ENCODE data around the gene MGAT4C. TPM values are rescaled to one million over a fixed set of nuclear protein-coding genes. Genes with fewer than 3 reads are reported as not detected.
"Not testable (repeated sequence)": the region's sequence is repeated elsewhere in the genome, so short reads cannot be mapped to it uniquely, and the experiment has no call there.

MGAT4C gene
- total RNA-seq, 1 experiment from 2014 or later, result 0.37 TPM

DNA sequence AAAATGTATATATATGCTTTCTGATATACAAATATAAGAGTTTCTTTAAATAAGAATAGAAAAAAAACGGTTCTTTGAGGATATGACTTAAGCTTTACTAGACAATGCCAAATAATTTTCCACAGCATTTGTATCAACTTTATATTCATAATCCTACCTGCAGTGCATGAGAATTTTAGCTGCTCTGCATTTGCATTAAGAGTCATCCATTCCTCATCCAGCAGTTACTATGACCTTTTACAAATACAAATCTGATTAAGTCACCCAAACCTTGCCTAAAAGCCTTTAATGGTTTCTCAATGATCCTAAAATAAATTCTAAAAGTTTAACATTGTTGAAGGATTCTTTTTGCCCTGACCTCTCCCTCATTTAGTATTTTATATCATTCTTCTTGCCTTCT lies 116.5 kb downstream of the MGAT4C start:
- DNase-seq (ENCODE audit: extremely low read depth, low read depth), result no peak

DNA sequence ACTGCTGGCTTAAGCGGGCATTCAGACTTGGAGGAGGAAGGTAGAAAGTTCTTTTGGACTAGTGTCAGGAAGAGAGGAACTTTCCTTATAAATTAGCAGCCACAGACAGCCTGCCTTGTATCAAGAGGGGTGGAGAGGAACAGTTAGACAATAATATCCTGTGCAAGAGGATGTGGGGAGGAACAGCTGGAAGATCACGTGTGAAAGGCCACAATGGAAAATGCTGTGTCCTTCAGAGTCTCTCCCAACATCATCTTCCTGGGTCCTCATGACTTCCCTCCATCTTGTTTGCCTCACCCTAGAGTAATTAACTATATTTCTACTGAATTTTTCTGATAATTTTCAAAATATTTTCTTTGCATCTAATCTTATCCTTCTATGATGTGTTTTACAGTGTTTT lies 117.4 kb downstream of the MGAT4C start:
- DNase-seq (ENCODE audit: extremely low read depth, low read depth), result no peak

DNA sequence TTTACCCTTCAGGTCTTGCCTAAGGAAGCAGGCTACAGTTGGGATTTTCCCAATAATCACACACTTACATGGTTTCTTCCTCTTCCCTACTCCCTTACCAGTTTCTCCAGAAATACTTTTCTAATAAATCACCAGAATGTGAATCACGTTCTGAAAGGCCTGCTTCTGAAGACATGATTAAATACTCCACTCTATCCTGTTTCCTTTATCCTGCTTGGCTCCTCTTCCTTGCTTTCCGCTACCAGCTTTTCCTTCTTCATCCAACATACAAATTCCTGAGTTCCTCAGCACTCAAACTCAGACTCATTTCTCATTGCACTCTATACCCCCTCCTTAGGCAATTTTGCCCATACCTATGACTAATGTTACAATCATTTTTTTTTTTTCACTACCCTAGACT lies 118.3 kb downstream of the MGAT4C start:
- no peak for DNase-seq (ENCODE audit: extremely low read depth, low read depth)

DNA sequence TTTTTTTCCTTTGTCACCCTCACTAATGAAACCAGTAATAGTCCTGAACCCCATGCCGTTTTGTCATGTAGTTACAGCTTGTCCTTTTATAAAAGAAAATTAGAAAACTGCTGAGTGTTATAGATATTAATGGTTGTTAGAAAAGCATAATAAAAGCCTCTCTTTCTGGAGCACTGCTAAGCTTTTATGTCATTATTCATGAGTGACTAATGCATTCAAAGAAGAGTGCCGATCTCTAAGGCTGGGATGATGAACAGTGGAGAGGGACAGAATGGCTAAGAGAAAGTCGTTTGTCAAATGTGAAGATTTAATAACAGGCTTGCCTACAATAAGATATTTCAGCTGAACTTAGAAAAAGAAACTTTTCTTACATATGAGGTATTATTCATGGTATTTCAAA lies 121.6 kb downstream of the MGAT4C start:
- no peak for DNase-seq (ENCODE audit: extremely low read depth, low read depth)

DNA sequence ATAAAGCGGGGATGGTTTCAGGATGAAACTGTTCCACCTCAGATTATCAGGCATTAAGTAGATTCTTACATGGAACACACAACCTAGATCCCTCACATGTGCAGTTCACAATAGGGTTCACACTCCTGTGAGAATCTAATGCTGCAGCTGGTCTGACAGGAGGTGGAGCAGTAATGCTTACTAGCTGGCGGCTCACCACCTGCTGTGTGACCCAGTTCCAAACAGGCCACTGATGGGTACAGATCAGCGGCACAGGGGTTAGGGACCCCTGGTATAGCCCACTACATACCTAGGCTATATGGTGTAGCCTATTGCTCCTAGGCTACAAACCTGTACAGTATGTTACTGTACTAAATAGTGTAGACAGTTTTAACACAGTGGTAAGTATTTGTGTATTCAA lies 129.3 kb downstream of the MGAT4C start:
- DNase-seq (ENCODE audit: extremely low read depth, low read depth), result not testable (repeated sequence)

DNA sequence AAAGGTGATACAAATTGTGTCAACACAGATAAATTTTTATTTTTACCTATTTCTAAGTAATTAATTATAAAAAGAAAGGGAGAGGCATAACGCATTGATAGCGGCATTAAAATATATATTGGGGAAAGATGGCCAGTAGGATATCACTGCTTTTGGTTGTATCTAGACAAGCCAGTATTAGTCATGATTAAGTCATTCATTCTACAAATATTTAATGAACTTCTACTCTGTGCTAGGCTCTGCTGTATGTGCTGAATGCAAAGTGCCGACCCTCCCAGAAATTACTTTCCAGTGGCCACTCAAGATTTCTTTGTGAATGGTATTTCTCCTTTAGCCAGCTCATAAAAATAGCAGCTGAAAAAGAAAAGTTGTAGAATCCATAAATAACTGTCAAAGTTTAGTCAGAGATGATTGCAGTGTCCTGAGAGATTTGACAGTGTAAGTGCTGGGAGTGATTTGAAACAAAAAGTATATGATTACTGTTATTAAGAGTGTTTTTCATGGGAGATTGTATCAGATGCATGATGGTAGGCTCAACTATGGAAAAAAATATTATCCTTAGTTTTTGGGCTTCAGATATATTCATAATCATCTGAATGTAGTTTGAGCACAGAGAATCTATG lies 133.2 kb downstream of the MGAT4C start:
- DNase-seq (ENCODE audit: extremely low read depth, low read depth), result no peak

DNA sequence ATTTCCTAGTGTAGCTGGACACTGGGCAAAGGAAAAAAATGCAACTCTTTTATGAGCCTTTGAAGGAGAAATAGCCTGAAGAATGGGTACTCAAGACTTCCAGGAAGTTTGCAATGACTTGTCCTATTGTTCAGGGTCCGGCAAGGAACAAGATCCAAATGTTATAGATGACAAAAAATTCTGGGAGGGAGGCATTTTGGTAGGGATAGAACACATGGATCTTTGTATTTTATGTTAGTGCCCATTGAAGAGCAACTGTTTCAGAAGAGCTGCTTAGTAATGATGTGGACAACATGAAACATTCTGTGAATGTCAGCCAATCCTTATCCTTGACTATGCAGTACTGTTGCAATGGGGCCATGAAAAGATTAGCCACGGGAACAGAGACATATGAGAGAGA lies 138.0 kb downstream of the MGAT4C start:
- no peak for DNase-seq (ENCODE audit: extremely low read depth, low read depth)

DNA sequence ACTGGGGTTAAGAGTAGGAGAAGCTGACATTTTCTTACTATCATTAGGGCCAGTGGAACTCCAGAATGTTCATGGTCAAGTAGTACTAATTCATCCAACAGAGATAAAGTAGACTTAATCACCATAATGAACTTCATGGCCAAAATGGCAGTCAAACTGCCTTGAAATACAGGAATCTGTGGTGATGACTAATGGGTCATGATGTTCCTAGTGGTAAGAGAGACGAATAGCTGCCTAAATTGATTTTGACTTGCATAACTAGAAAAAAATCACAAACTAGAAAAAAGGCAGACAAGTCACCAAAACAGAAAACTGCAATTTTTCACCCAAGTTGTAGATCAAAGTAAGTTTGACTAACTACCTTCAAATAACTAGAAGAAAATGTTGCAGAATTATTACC lies 138.5 kb downstream of the MGAT4C start:
- no peak for DNase-seq (ENCODE audit: extremely low read depth, low read depth)

DNA sequence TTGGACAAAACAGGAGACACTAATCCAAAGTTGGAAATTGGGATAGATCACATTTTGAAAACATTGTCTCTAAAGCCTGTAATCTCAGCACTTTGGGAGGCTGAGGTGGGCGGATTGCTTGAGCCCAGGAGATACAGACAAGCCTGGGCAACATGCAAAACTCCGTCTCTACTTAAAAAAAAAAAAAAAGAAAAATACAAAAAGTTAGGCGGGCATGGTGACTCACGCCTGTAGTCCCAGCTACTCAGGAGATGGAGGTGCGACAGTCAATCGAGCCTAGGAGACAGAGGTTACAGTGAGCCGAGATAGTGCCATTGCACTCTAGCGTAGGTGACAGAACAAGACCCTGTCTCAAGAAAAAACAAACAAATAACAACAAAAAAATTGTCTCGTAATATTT lies 152.1 kb downstream of the MGAT4C start:
- no peak for DNase-seq (ENCODE audit: extremely low read depth, low read depth)

DNA sequence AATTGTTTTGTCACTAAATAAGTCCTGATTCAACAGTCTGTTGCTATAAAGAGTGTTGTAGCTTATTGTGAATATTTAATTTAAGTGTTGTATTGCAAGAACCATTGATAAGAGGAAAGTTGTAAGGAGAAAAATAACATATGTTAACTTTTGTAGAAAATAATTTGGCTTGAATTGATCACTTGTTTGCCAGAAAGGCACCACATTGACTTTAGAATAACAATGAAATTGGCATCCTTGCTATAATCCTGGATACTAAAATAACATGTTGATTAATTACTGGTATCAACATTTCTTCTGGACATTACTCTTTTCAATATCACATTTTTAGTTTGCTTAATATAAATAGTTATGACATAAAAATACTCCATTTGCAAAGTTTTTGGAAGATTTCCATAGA lies 159.0 kb downstream of the MGAT4C start:
- DNase-seq (ENCODE audit: extremely low read depth, low read depth), result no peak

DNA sequence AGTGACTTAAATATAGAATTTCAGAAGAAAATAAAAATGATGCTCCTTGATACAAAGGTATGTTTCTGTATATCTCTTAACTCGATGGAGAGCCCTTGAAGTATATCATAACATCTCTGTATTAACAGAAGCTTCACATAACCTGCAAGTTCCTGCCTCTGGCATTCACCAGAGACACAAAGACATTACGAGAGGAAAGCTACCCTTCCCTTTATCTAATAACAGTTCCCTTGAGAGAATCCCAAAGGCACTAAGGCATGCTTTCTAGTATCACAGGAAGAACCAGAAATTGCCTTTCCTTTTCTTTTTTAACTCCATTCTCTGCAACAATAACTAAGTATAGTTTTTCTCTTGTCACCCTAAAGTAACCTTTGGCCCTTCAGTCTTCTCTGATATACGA lies 164.5 kb downstream of the MGAT4C start:
- no peak for DNase-seq (ENCODE audit: extremely low read depth, low read depth)

DNA sequence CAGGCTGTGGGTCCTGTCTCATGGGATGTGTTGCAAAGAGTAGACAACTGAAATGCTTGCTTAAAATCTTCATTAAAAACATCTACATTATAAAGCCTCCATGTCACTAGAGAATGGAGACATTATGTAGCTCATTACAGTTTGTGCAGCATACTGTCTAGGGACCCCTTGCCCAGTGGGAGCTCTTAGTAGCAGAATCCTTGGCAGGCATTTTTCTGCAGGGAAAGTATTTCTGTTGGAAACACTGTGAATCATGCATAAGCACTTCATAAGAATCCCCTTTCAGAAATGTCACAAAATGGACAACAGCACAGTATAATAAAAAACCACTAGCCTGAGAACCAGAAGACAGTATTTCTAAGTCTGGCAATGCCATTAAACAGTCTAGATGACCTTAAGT lies 174.3 kb downstream of the MGAT4C start:
- no peak for DNase-seq (ENCODE audit: extremely low read depth, low read depth)

DNA sequence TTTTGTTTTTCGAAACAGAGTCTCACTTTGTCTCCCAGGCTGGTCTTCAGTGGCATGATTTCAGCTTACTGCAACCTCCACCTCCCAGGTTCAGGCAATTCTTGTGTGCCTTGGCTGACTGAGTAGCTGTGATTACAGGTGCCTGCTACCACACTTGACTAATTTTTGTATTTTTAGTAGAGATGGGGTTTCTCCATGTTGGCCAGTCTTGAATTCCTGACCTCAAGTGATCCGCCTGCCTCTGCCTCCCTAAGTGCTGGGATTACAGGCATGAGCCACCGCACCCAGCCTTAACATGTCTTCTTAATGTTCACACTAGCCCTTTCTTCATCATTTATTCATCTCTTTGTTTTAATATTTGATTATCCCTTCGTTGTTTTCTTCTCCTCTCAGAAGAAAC lies 197.1 kb downstream of the MGAT4C start:
- not testable (repeated sequence) for DNase-seq (ENCODE audit: extremely low read depth, low read depth)

DNA sequence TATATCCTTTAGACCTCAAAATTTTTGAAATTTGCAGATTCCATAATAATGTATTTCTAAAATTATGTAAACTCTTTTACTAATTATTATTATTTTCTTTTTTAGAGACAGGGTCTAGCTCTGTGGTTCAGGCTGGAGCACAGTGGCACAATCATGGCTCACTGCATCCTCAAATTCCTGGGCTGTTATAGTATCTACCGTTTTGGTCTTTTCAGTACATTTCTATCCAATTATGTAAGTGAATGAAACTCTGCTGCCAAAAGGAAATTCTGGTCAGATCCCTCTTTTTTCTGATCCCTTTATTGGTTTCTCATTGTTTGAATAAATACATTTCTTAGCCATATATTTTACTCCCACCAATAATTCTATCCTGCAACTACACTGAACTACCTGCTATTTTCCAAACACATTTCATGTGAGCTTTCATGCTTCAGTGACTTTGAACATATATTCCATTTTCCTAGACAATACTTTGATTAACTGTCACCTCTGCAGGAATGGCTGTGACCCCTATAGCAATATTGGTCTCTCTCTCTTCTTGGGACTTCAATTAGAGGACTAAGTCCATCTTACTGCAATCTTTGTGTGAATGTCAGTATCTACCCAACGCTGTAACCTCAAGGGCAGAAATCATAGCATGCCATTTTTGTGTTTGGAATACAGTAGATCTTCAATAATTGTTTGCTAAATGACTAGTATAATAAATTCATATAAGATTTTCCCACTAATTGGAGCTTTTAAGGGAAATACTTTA lies 198.9 kb downstream of the MGAT4C start:
- no peak for DNase-seq (ENCODE audit: extremely low read depth, low read depth)

DNA sequence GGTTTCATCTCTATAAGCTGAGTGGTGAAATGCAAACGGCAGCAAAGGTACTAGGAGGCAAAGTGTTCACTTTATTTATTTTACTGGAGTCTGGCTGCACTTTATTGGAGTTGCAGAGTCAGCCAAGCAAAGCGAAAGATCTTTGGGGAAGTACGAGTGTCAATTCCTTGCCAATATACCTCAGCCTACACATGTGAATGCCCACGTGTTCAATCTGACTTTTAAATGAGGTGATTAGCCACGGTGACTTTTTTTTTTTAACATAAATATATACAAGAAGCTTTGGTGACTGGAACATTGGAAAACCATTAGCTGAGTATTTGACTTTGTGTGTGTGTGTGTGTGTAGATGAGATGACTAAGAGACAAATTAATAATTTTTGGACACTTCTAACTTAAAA lies 203.3 kb downstream of the MGAT4C start:
- no peak for DNase-seq (ENCODE audit: extremely low read depth, low read depth)

DNA sequence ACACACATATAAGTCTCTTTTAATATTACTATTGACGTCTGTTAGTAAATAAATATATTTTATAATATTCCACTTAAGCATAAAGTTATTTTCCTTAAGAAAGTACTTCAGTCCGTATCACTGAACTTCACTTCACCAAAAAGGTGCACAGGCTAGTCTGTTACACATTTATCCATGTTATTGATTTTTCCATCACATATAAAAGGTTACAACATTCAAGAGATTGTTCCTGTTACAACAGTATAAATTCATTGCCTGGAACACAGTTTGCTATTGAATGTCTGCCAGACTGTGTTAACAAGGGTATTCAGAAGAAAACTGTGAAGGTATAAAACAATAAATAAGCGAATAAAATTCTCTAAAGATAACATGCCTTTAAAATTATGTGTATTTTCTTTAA lies 206.2 kb downstream of the MGAT4C start:
- no peak for DNase-seq (ENCODE audit: extremely low read depth, low read depth)

DNA sequence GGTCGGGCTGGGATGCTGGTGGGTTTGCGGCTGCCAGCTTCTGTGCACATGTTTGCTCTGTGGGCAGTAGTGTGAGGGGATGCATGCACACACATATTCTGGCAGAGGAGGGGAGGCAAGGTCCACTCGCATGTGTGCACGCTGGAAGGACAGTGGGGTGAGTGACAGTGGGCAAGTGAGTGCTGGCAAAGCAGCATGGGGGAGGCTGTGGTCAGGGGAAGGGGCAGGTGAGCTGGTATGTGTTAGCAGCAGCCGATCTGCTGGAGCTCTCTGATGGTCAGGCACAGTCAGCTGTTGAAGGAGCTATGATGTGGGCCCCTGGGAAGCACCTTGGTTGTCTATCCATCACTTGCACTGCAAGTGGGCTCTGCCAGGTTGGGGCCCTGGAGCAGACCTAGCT lies 211.8 kb downstream of the MGAT4C start:
- no peak for DNase-seq (ENCODE audit: extremely low read depth, low read depth)

DNA sequence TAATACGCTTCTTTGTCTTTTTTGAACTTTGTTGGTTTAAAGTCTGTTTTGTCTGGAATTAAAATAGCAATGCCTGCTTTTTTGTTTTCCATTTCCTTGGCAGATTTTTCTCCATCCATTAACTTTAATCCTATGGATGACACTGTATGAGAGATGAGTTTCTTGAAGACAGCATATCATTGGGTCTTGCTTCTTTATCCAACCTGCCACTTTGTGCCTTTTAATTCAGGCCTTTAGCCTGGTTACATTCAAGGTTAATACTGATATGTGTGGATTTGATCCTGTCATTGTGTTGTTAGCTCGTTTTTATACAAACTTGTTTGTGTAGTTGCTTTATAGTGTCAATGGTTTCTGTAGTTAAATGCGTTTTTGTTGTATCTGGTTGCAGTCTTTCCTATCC lies 214.1 kb downstream of the MGAT4C start:
- DNase-seq (ENCODE audit: extremely low read depth, low read depth), result no peak

DNA sequence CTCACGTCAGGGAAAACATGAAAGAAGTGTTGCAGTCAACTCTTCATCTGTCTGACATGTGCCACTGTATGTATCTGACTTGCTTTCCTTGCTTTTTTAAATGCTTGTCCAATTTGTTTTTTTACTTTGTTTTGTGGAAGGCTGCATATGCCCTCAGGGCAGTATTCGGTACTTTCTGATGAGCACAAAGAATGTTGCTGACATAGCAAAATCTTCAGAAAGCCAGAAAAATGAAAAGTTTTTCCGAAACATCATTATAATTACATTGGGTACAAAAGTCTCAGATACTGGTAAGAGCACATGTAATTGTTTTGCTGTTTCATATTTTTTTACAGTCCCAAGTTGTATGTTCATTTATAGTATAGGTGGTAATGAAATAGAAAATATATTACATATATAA lies 237.8 kb downstream of the MGAT4C start:
- DNase-seq (ENCODE audit: extremely low read depth, low read depth), result no peak

DNA sequence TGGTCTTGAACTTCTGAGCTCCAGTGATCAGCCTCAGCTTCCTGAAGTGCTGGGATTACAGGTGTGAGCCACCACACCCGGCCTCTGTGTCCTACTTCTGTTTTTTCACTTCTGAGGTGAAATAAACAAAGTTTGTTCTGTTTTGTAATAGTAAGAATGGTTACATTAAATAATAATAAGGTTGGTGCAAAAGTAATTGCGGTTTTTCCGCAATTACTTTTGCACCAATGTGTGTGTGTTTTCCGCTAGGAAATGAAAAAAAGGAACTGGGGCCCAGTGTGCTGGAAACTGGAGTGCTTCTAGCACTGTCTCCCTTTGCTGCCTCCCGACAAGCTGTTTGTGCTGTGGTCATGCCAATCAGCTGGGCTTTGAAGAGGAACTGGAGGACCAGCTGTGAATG lies 241.2 kb downstream of the MGAT4C start:
- DNase-seq (ENCODE audit: extremely low read depth, low read depth), result no peak

DNA sequence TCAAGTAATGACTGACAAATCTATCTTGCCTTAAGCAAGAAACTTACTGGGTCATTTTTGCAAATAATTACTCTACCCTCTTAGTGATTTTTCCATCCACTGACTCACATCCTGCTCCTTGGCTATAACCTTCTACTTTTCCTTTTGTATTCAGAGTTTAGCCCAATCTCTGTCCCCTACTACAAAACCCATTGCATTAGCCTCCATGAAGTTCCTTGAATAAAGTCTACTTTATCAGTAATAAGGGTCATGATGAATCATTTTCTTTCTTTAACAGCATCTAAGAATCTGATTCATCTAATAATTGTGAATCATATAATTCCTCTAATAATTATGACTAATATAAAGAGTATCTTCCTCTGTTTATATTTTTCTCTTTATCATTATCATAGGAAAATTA lies 249.5 kb downstream of the MGAT4C start:
- DNase-seq (ENCODE audit: extremely low read depth, low read depth), result no peak

DNA sequence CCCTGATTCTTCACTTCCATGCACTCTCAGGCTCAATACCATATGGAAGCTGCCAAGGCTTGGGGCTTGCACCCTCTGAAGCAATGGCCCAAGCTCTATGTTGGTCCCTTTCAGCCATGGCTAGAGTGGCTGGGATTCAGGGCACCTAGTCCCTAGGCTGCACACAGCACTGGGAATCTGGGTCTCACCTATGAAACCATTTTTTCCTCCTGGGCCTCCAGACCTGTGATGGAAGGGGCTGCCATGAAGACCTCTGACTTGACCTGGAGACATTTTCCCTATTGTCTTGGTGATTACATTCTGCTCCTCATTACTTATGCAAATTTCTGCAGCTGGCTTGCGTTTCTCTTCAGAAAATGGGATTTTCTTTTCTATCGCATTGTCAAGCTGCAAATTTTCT lies 258.1 kb downstream of the MGAT4C start:
- no peak for DNase-seq (ENCODE audit: extremely low read depth, low read depth)

DNA sequence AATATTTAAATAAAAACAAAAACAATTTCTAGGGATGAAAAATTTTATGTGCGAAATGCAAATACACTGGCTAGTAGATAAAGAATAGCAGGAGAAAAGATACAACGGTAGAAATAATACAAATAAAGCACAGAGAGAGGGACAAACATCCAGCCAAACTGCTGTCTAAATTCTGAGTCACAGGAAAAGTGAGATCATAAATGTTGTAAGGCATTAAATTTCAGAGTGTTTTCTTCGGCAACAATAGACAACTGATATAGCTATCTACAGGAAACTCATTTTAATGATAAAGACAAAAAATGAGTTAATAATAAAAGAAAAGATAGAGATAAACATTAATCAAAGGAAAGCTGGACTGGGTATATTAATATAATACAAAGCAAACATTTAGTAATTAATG lies 259.9 kb downstream of the MGAT4C start:
- no peak for DNase-seq (ENCODE audit: extremely low read depth, low read depth)
